HL-60 (cell line): ENCODE data around the gene RHOH.

ENCODE experiments used
- DNase-seq, 2 experiments: peaks; one replicate each; pipeline ENCODE4 v3.0.0-alpha.2; 2010 to 2020; ENCODE audit warnings: low read depth in 1 of 2, low spot score in 1 of 2
- H3K27ac ChIP-seq: fragments of 250-450 bp; sonication (Bioruptor Pico); replicated peaks from 2 replicates; pipeline ENCODE4 v1.5.1; 2020; ENCODE audit warnings: mild to moderate bottlenecking, moderate library complexity
- H3K27me3 ChIP-seq: fragments of 250-450 bp; sonication (Bioruptor Pico); 2 replicates; pipeline ENCODE4 v1.5.1; 2021; ENCODE audit warnings: mild to moderate bottlenecking, moderate library complexity; ENCODE audit not compliant: insufficient read depth, poor library complexity, severe bottlenecking
- H3K4me3 ChIP-seq: replicated peaks from 2 replicates; pipeline ENCODE4 v1.5.1; 2011; ENCODE audit warnings: mild to moderate bottlenecking, control low read depth, low read length; ENCODE audit not compliant: insufficient read depth
- GABPA ChIP-seq: IDR thresholded peaks from 2 replicates; pipeline ENCODE4 v1.6.1; 2012; ENCODE audit warnings: low read depth
- POLR2AphosphoS5 ChIP-seq: IDR thresholded peaks from 2 replicates; pipeline ENCODE4 v1.6.1; 2012; ENCODE audit warnings: low read depth
- SPI1 ChIP-seq: IDR thresholded peaks from 2 replicates; pipeline ENCODE4 v1.6.1; 2012; ENCODE audit warnings: low read depth, mild to moderate bottlenecking, borderline replicate concordance
- TF ChIP-seq, protein P1 (sequence below): IDR thresholded peaks from 2 replicates; pipeline ENCODE4 v1.6.1; 2012; ENCODE audit warnings: low read depth; ENCODE audit not compliant: insufficient replicate concordance
- TF ChIP-seq, protein P2 (sequence below): IDR thresholded peaks from one replicate; pipeline ENCODE4 v1.5.1; 2011; ENCODE audit warnings: low read length, control low read depth, inconsistent platforms; ENCODE audit not compliant: insufficient read depth

Gene RHOH

DNA sequence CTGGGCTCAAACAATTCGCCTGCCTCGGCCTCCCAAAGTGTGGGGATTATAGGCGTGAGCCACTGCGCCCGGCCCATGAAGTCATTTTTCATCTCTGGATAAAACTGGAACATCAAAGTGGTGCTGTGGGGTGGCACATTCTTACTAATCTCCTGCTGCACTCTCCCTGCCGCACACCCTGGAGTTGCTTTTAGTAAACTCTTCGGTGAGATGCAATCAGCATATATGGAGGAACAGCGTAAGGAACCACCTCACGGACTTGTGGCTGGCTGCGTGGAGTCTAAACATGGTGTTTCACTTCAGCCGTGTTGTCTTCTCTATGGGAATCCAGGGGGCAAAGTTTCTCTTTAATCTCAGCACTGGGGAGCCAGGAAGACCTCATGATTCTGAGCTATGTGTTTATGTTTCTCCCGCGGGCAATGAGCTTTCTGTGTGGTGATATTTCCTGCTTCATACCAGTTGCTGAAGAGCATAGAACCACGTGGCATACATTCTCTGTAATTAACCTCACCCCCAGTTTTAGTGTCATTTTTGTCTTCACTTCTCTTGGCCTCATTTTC is 2.1 kb upstream of the RHOH start:
- TF ChIP-seq, protein P1, sequence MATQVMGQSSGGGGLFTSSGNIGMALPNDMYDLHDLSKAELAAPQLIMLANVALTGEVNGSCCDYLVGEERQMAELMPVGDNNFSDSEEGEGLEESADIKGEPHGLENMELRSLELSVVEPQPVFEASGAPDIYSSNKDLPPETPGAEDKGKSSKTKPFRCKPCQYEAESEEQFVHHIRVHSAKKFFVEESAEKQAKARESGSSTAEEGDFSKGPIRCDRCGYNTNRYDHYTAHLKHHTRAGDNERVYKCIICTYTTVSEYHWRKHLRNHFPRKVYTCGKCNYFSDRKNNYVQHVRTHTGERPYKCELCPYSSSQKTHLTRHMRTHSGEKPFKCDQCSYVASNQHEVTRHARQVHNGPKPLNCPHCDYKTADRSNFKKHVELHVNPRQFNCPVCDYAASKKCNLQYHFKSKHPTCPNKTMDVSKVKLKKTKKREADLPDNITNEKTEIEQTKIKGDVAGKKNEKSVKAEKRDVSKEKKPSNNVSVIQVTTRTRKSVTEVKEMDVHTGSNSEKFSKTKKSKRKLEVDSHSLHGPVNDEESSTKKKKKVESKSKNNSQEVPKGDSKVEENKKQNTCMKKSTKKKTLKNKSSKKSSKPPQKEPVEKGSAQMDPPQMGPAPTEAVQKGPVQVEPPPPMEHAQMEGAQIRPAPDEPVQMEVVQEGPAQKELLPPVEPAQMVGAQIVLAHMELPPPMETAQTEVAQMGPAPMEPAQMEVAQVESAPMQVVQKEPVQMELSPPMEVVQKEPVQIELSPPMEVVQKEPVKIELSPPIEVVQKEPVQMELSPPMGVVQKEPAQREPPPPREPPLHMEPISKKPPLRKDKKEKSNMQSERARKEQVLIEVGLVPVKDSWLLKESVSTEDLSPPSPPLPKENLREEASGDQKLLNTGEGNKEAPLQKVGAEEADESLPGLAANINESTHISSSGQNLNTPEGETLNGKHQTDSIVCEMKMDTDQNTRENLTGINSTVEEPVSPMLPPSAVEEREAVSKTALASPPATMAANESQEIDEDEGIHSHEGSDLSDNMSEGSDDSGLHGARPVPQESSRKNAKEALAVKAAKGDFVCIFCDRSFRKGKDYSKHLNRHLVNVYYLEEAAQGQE, result no peak
- no peak for TF ChIP-seq SPI1
- TF ChIP-seq POLR2AphosphoS5, result no peak
- no peak for TF ChIP-seq GABPA
- TF ChIP-seq, protein P2, sequence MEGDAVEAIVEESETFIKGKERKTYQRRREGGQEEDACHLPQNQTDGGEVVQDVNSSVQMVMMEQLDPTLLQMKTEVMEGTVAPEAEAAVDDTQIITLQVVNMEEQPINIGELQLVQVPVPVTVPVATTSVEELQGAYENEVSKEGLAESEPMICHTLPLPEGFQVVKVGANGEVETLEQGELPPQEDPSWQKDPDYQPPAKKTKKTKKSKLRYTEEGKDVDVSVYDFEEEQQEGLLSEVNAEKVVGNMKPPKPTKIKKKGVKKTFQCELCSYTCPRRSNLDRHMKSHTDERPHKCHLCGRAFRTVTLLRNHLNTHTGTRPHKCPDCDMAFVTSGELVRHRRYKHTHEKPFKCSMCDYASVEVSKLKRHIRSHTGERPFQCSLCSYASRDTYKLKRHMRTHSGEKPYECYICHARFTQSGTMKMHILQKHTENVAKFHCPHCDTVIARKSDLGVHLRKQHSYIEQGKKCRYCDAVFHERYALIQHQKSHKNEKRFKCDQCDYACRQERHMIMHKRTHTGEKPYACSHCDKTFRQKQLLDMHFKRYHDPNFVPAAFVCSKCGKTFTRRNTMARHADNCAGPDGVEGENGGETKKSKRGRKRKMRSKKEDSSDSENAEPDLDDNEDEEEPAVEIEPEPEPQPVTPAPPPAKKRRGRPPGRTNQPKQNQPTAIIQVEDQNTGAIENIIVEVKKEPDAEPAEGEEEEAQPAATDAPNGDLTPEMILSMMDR, result no peak
- no peaks in the 10 kb centered on the region for H3K27me3 ChIP-seq
- no peak overlapping the region for H3K27ac ChIP-seq
- H3K4me3 ChIP-seq, result no peak overlapping the region
- DNase-seq, result no peak

DNA sequence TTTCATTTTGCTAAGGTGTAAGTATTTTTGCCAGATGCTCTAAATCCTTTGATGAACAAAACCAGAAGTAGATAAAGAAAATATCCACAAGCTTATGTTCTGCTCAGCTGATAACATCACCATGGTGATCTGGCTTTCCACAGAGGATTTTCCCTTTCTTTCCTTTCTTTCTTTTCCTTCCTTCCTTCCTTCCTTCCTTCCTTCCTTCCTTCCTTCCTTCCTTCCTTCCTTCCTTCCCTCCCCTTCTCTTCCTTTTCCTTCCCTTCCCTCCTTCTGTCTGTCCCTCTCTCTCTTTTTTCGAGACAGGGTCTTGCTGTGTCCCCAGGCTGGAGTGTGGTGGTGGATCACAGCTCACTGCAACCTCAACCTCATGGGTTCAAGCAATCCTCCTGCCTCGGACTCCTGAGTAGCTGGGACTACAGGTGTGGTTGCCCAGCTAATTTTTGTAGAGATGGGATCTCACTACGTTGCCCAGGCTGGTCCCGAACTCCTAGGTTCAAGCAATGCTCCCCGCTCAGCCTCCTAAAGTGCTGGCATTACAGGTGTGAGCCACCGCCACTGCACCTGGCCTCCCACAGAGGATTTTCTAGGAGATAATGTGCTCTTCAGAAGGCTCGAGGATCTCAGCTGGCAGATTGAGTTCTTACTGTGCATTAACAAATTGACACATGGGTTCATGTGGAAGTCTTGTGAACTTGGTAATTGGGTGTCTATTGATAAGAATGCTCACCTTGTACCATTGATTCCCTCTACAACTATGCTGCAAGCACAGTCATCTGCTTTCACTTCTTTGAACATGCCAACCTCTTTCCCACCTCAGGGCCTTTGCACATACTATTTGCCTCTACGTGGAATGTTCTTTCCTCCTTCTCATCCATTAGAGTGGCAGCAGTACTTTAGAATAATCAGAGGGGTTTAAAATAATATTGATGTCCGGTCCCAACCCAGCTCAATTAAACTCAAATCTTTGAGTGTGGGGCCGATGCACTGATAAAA is 1.4 kb upstream of the RHOH start:
- no peak overlapping the region for H3K27ac ChIP-seq
- no peak for DNase-seq
- TF ChIP-seq SPI1 (no peak), GABPA (no peak), POLR2AphosphoS5 (no peak)
- TF ChIP-seq, protein P2, result no peak
- TF ChIP-seq, protein P1, result no peak
- H3K27me3 ChIP-seq, result no peaks in the 10 kb centered on the region
- no peak overlapping the region for H3K4me3 ChIP-seq

DNA sequence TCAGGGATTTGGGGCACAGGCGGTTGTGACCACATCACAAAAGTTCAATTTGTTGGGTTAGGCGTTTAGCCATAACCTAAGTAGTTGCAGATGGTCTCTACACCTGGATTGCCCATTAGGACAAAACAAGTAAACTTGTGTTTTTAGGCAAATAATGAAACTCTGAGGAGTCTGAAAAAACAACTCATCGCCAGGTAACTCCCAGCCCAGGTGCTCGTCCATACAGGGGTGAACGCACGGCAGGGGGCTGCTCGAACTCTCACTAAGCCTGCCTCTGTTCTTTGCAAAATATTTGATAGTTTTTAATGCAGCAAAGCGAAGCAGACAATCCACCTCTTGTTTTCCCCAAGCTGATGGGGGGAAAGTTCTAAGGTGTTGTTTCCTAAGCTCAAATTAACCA is 559 bp upstream of the RHOH start:
- Histone ChIP-seq H3K4me3 (no peak overlapping the region), H3K27ac (no peak overlapping the region)

More for the DNA sequence above, 559 bp upstream of the RHOH start:
- DNase-seq, result no peak
- TF ChIP-seq GABPA (no peak), SPI1 (no peak), POLR2AphosphoS5 (no peak)
- TF ChIP-seq, protein P2, result no peak
- TF ChIP-seq, protein P1, result no peak
- no peaks in the 10 kb centered on the region for H3K27me3 ChIP-seq
